GM10266 (cell line): ENCODE data around the gene MLEC.

ENCODE experiments used
- DNase-seq: peaks from one replicate; pipeline ENCODE4 v3.0.0; 2012; ENCODE audit errors: extremely low spot score
- CTCF ChIP-seq: IDR thresholded peaks from 2 replicates; pipeline ENCODE4 v1.5.1; 2012; ENCODE audit warnings: mild to moderate bottlenecking, low read depth; ENCODE audit not compliant: control insufficient read depth, insufficient read depth; ENCODE audit errors: missing control alignments

The MLEC gene

GRCh38 chr12:120646044-120646443, 40.9 kb upstream of the MLEC start:
- DNase-seq: no peak

GRCh38 chr12:120647375-120647755, 39.6 kb upstream of the MLEC start:
- DNase-seq: no peak
- TF ChIP-seq CTCF: no peak

More at GRCh38 chr12:120646044-120646443, 40.9 kb upstream of the MLEC start:
- TF ChIP-seq CTCF: no peak

GRCh38 chr12:120649442-120650232, 37.3 kb upstream of the MLEC start:
- DNase-seq: no peak
- TF ChIP-seq CTCF: peak; percentile 19

- DNase-seq: no peak
- no peak for TF ChIP-seq CTCF
Measured at GRCh38 chr12:120650233-120650690, 36.7 kb upstream of the MLEC start.

GRCh38 chr12:120651821-120652220, 35.1 kb upstream of the MLEC start:
- no peak for DNase-seq
- no peak for TF ChIP-seq CTCF

GRCh38 chr12:120652656-120653435, 34.1 kb upstream of the MLEC start:
- no peak for TF ChIP-seq CTCF
- DNase-seq: no peak

- no peak for DNase-seq
- TF ChIP-seq CTCF: no peak
Measured at GRCh38 chr12:120653611-120654010, 33.3 kb upstream of the MLEC start.
